ACC112 (cell line): ENCODE results near the gene HDAC4.

ENCODE experiments used
- H2AFZ ChIP-seq: fragments of 200-600 bp; sonication (generic); one replicate; pipeline ENCODE4 v1.6.0; 2017; ENCODE audit warnings: antibody characterized with exemption, low read length; ENCODE audit not compliant: unreplicated experiment
- H3K27ac ChIP-seq: fragments of 200-600 bp; sonication (generic); 2 replicates; pipeline ENCODE4 v1.5.1; 2014; ENCODE audit warnings: low read depth, mild to moderate bottlenecking, antibody characterized with exemption, low read length, moderate library complexity
- H3K27me3 ChIP-seq: fragments of 200-600 bp; sonication (generic); 2 replicates; pipeline ENCODE4 v1.6.1; 2014; ENCODE audit warnings: mild to moderate bottlenecking, antibody characterized with exemption, low read length, moderate library complexity, mixed read lengths; ENCODE audit not compliant: insufficient read depth
- H3K36me3 ChIP-seq: fragments of 200-600 bp; sonication (generic); 2 replicates; pipeline ENCODE4 v1.6.1; 2016; ENCODE audit warnings: mild to moderate bottlenecking, antibody characterized with exemption, low read length, moderate library complexity, mixed read lengths; ENCODE audit not compliant: insufficient read depth
- H3K4me1 ChIP-seq: fragments of 200-600 bp; sonication (generic); one replicate; pipeline ENCODE4 v1.6.1; 2016; ENCODE audit warnings: low read length, mixed read lengths; ENCODE audit not compliant: insufficient read depth, unreplicated experiment, control insufficient read depth
- H3K4me3 ChIP-seq: fragments of 200-600 bp; sonication (generic); 2 replicates; pipeline ENCODE4 v1.5.1; 2014; ENCODE audit warnings: mild to moderate bottlenecking, low read depth, low read length
- H3K79me2 ChIP-seq: fragments of 200-600 bp; sonication (generic); one replicate; pipeline ENCODE4 v1.6.0; 2016; ENCODE audit warnings: low read length; ENCODE audit not compliant: control insufficient read depth, unreplicated experiment, insufficient read depth

Gene HDAC4

DNA sequence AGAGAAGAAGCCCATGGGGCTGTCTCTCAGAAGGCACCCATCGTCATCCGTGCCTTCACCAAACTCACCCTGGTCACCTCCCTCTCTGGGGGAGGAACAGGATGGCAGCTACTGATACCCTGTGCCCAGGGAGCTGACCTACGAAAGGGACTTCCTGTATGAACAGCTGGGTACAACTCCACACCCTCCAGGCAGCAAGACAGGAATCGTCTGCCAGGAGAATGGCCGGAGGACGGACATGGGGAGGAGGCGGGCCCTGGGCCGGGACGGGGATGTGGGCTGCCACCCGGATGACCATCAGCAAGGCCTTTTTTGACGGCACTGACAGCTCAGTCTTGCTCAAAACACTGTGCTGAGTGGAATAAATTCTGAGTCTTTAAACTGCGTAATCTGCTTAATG is 243.6 kb downstream of the HDAC4 start:
- no peaks in the 10 kb centered on the region for H3K4me1 ChIP-seq

DNA sequence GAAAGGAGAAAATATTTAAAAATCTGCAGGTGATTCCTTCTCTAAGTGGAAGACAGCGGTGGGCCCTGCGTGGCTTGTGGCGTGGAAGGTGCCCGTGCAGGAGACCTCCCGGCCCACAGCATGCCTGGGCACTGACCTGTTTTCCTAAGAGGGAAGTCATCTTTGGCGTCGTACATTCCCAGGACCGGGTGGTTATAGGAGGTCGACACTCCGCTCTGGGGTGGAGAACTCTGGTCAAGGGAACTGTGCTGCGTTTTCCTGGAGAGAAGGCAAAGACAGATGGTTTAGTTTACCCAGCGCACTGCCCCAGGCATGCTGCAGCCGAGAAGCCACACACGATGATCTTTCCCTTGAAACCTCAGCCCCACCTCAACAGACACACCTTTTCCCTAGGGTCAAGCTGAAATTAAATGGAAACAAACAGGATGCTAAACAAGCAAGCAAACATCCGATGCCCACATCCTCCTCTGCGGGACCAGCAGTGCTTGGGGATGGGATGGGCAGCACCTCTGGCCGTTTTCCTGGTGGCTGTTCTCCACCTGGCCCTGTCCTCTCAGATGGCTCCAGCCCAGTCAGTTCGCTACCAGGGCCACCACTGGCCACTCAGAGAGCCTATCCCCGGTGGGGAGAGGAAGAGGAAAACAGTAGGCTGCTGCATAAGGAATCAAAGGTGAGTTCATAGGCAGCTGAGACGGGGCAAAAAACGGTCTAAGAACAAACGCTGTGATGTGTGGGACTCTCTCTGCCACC is 244.1 kb downstream of the HDAC4 start:
- H3K4me3 ChIP-seq = no peak overlapping the region
- no peak overlapping the region for H2AFZ ChIP-seq
- H3K27me3 ChIP-seq = no peaks in the 10 kb centered on the region
- H3K4me1 ChIP-seq = no peaks in the 10 kb centered on the region
- H3K27ac ChIP-seq = no peak overlapping the region
- 0 out of 2 replicates have a peak, but pooled peaks cover 4% of the 10 kb centered on the region for H3K36me3 ChIP-seq
- no peaks in the 10 kb centered on the region for H3K79me2 ChIP-seq

More for the DNA sequence above, 243.6 kb downstream of the HDAC4 start:
- Histone ChIP-seq H3K27me3 (no peaks in the 10 kb centered on the region), H2AFZ (no peak overlapping the region), H3K4me3 (no peak overlapping the region), H3K79me2 (no peaks in the 10 kb centered on the region), H3K27ac (no peak overlapping the region), H3K36me3 (0 out of 2 replicates have a peak, but pooled peaks cover 4% of the 10 kb centered on the region)

DNA sequence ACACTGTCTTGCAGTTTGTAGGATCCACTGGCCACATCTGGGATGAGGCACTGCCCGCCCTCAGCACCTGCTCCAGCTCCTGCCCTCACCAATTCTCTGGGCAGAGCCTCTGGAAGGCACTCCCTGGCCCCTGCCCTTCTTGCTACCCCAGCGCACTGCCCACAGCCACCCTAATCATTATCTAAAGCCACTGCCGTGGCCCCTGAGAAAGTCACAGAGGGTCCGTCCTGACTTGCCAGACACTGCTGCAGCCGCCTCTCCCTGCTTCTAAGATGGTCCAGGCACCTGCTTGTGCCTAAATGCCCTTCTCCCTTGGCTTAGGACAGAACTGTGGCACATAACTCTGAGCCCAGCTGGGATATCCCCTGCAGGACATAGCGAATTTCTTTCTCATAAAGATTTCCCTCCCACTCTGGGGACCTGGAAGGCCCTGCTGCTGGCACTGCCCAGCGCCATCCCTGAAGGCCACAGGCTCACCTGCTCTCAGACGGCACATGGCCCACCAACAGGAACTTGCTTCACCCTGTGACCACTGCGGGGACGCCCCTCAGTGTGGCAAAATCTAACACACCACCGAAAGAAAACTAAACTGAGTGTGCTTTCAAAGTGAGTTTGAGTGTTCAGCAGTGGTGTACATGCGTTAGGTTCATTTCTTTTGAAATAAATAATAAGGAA is 244.9 kb downstream of the HDAC4 start:
- Histone ChIP-seq H3K4me3 (no peak overlapping the region), H3K36me3 (0 out of 2 replicates have a peak, but pooled peaks cover 1% of the 10 kb centered on the region), H2AFZ (no peak overlapping the region), H3K79me2 (no peaks in the 10 kb centered on the region), H3K27me3 (no peaks in the 10 kb centered on the region), H3K4me1 (no peaks in the 10 kb centered on the region), H3K27ac (no peak overlapping the region)

DNA sequence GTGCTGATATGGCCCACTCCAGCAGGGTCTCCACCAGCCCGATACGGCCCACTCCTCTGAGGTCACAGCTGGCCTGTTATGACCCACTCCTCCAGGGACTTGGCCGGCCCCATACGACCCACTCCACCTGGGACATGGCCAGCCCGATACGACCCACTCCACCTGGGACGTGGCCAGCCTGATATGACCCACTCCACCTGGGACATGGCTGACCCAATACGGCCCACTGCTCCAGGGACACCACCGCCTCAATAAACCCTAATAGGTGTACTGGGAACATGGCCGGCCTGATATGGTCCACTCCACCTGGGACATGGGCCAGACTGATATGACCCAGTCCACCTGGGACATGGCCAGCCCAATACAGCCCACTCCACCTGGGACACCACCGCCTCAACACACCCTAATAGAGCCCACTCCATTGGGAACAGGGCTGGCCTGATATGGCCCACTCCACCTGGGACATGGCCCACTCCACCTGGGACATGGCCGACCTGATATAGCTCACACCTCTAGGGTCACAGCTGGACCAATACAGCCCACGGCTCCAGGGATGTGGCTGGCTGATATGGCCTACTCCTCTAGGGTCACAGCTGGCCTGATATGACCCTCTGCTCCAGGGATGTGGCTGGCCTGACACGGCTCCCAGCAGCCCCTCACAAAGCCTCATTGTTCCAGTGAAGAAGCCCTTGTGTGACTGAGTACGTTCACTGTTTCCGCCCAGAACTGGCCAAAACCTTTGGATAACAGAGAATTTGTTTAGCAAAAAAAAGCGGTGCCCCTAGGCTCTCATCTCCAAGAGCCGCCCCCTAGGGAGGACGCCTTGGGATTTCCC is 245.6 kb downstream of the HDAC4 start:
- H3K4me1 ChIP-seq = no peaks in the 10 kb centered on the region
- H3K79me2 ChIP-seq = no peaks in the 10 kb centered on the region
- H3K4me3 ChIP-seq = no peak overlapping the region
- H2AFZ ChIP-seq = no peak overlapping the region
- H3K27me3 ChIP-seq = no peaks in the 10 kb centered on the region
- H3K36me3 ChIP-seq = no peaks in the 10 kb centered on the region
- no peak overlapping the region for H3K27ac ChIP-seq

DNA sequence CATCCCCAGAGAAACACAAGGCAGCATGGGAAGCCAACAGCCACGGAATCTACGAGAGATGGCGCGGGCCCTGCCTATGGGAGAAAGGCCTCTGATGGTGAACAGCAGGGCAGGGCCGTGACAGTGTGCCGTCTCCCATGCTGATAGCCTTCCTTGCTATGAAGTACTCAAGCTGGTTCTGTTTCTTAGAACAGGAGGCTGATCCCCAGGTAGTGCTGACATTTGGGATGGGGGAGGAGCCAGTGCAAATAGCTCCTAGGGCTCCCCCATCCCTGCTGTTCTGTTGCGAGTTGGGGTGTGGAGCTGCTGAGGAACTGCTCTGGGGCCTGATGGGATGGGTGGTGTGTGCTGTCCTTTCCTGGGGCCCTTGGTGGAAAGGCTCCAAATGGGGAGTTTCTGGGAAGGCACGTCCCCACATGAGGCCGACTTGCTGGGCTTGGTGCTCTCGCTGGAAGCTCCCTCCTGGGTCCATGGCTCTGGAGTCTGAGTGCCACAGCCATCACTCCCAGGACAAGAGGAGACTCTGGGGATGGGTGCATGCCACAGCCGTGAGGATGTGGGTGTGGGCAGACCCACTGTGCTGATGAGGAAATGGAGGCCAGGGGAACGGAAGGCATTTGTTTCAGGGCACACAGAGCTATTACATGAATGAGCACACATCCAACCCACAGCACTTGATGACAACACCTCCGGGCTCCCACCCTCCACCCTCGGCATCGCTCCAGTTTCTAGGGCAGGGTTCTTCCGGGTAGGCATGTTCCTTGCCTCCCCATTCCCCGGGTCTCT is 246.8 kb downstream of the HDAC4 start:
- H3K36me3 ChIP-seq = no peaks in the 10 kb centered on the region
- H3K27me3 ChIP-seq = no peaks in the 10 kb centered on the region
- H3K4me1 ChIP-seq = no peaks in the 10 kb centered on the region
- H3K79me2 ChIP-seq = no peaks in the 10 kb centered on the region
- H2AFZ ChIP-seq = no peak overlapping the region
- H3K27ac ChIP-seq = no peak overlapping the region
- no peak overlapping the region for H3K4me3 ChIP-seq

DNA sequence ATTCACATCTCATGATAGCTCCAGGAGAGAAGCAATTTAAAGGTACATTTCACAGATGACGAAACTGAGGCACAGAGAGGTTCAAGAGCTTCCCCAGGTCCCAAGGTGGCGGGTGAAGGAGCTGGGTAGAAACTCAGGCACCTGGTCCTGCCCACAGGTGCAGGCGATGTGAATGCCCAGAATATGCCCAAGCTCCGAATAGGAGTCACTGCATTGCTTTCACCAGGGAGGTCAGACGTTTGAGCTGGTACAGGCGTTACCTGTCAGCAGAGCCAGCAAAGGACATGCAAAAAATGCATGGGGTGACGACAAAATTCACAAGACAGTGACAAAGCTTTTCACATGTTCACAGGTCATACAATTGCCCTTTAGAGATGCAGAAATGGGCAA is 247.9 kb downstream of the HDAC4 start:
- Histone ChIP-seq H3K27me3 (no peaks in the 10 kb centered on the region), H2AFZ (no peak overlapping the region), H3K27ac (no peak overlapping the region), H3K4me1 (no peaks in the 10 kb centered on the region), H3K36me3 (no peaks in the 10 kb centered on the region), H3K4me3 (no peak overlapping the region), H3K79me2 (no peaks in the 10 kb centered on the region)

DNA sequence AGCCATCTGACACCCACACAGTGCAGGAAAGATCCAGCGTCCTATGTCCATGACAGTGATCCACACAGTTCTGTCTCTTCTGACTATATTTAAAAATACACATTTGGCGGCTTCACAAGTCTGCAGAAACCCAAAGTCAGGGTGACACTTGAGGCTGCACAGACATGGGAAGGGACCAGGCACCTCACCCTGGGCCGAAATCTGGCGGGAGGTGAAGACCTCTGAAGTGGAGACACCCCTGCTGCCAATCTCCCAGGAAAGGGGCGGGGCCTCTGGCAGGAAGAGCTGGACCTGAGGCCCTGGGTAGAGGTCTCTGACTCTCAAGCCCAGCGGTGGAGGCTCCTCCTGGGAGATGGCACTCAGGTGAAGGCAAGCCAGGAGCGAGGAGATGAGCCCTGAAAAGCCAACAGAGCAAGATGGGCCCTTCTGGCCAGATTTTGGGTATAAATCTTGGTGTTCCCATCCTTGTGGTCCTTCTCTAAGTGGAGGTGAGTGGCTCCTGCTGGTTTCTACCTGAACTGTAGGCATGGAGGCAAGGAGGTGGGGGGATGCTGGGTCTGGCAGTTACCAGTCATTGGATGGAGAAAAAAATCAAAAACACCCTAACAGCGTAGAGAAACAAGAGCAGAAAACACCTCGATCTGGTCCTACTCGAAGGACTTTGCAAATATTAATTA is 248.4 kb downstream of the HDAC4 start:
- Histone ChIP-seq H3K79me2 (no peaks in the 10 kb centered on the region), H3K27ac (no peak overlapping the region), H3K27me3 (no peaks in the 10 kb centered on the region), H2AFZ (no peak overlapping the region), H3K36me3 (no peaks in the 10 kb centered on the region), H3K4me1 (no peaks in the 10 kb centered on the region), H3K4me3 (no peak overlapping the region)

DNA sequence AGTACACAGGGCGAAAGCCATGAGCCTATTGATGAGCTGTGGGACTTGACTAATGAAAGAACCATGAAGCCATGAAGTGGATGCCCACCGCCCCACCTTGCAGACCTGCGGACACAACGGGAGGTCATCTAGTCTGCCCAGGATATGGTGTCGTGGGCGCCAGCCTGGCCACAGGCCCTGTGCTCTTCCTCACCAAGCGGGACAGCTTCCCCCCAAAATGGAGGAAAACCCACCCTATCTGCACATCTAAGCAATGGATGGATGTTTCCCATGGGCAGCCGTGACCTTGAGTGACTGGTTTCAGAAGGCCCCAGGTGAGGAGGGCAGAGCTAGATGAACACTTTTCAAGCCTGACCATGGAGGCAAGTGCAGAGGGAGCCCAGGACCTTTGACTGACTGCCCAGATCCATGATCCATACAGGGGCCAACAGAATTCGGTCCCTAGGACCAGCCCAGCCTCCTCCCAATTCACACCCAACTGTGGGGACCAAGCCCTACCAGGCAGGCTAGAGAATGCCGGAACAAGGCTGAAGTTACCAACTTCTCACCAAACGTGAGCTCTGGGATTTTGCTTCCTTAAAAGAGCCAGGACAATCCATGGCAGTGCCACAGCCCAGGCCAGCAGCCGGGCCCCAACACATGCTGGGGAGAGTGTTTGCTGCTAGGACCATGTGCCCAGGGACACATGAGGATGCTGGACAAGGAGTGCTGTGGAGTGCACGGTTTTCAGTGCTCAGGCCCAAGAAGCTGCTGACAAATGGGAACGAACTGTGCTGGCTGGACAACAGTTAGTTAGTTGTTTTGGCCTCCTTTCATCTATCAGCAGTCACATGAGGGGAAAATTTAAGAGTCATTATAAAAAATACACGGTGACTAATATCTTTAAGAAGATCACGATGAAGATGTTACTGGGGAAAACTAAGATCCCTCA is 249.4 kb downstream of the HDAC4 start:
- Histone ChIP-seq H3K4me1 (no peaks in the 10 kb centered on the region), H3K79me2 (no peaks in the 10 kb centered on the region), H3K4me3 (no peak overlapping the region), H2AFZ (no peak overlapping the region), H3K27me3 (no peaks in the 10 kb centered on the region), H3K36me3 (no peaks in the 10 kb centered on the region), H3K27ac (no peak overlapping the region)
